ENCODE data around the gene TMEM150B. TPM values are rescaled to one million over a fixed set of nuclear protein-coding genes. Genes with fewer than 3 reads are reported as not detected.

TMEM150B gene
- polyA plus RNA-seq, 3 donors, result 10.1 to 65.6 (median 11.2) TPM

GRCh38 chr19:55305983-55306562 is 19.1 kb downstream of the TMEM150B start:
- H3K4me1 ChIP-seq (ENCODE audit: control insufficient read depth in 1 of 2, insufficient read depth in 2 of 2, low read length in 2 of 2), result peaks cover 10 to 12% of the 10 kb centered on the region in 2 donors
- no peaks in the 10 kb centered on the region for H3K36me3 ChIP-seq (replicated peaks in 1 of 2; ENCODE audit: control insufficient read depth in 1 of 2, insufficient read depth in 2 of 2, low read length in 2 of 2)
- H3K4me2 ChIP-seq (replicated peaks; ENCODE audit: extremely low read depth, low read length, poor library complexity, severe bottlenecking), result no peak overlapping the region
- no peak for DNase-seq
- peaks cover 0 to 2% (median 2%) of the 10 kb centered on the region in 3 donors for H3K27me3 Mint-ChIP-seq (ENCODE audit: low read depth in 3 of 3)
- H2AFZ ChIP-seq (ENCODE audit: insufficient read depth, low read depth, low read length, poor library complexity, severe bottlenecking), result no peak overlapping the region
- peaks cover 8% of the 10 kb centered on the region for H4K20me1 ChIP-seq (ENCODE audit: insufficient read depth, low read length)
- peaks cover 0 to 13% of the 10 kb centered on the region in 2 donors for H3K9me3 ChIP-seq (replicated peaks in 1 of 2; ENCODE audit: control insufficient read depth in 1 of 2, insufficient read depth in 1 of 2, low read length in 2 of 2)
- H3K4me1 Mint-ChIP-seq, result peaks cover 13% of the 10 kb centered on the region
- no peaks in the 10 kb centered on the region for H3K36me3 Mint-ChIP-seq
- no peak overlapping the region for H3K9ac ChIP-seq (ENCODE audit: insufficient read depth, low read length, poor library complexity, severe bottlenecking)
- peaks cover 0 to 13% (median 6%) of the 10 kb centered on the region in 7 donors for H3K9me3 Mint-ChIP-seq
- WGBS (ENCODE audit: insufficient coverage), result 92% methylated on average over 16 of the region's 17 CpGs
- H3K79me2 ChIP-seq (ENCODE audit: insufficient read depth, low read length), result no peaks in the 10 kb centered on the region
- no peak overlapping the region for H3K27ac ChIP-seq (ENCODE audit: low read depth in 1 of 2, low read length in 2 of 2)
- no peak overlapping the region for H3K4me3 ChIP-seq (replicated peaks in 1 of 3; ENCODE audit: low read depth in 2 of 3, low read length in 3 of 3)
- H3K27me3 ChIP-seq (ENCODE audit: control insufficient read depth in 2 of 2, insufficient read depth in 2 of 2, low read length in 2 of 2), result no peaks in the 10 kb centered on the region
- H3K4me3 Mint-ChIP-seq, result no peak overlapping the region
- intact Hi-C loops (cut with micrococcal nuclease), result no loop called here
- TF ChIP-seq CTCF (IDR thresholded peaks at IDR 0.05), result no peak
- no peak overlapping the region for H3K27ac Mint-ChIP-seq

GRCh38 chr19:55305491-55305890 is 19.6 kb downstream of the TMEM150B start:
- Mint-ChIP-seq H3K27ac (peak overlapping the region in 2 of 7 donors; percentile 68), H3K36me3 (no peaks in the 10 kb centered on the region), H3K9me3 (peaks cover 0 to 13% (median 6%) of the 10 kb centered on the region in 7 donors), H3K4me1 (peaks cover 13% of the 10 kb centered on the region), H3K27me3 (ENCODE audit: low read depth in 3 of 3) (peaks cover 2 to 5% (median 2%) of the 10 kb centered on the region in 3 donors), H3K4me3 (no peak overlapping the region)
- Histone ChIP-seq H3K4me3 (replicated peaks in 1 of 3; ENCODE audit: low read depth in 2 of 3, low read length in 3 of 3) (no peak overlapping the region), H3K79me2 (ENCODE audit: insufficient read depth, low read length) (no peaks in the 10 kb centered on the region), H3K4me2 (replicated peaks; ENCODE audit: extremely low read depth, low read length, poor library complexity, severe bottlenecking) (no peak overlapping the region), H3K27ac (ENCODE audit: low read depth in 1 of 2, low read length in 2 of 2) (no peak overlapping the region), H3K9ac (ENCODE audit: insufficient read depth, low read length, poor library complexity, severe bottlenecking) (no peak overlapping the region), H4K20me1 (ENCODE audit: insufficient read depth, low read length) (peaks cover 4% of the 10 kb centered on the region), H3K4me1 (ENCODE audit: control insufficient read depth in 1 of 2, insufficient read depth in 2 of 2, low read length in 2 of 2) (peaks cover 10 to 12% of the 10 kb centered on the region in 2 donors), H3K27me3 (ENCODE audit: control insufficient read depth in 2 of 2, insufficient read depth in 2 of 2, low read length in 2 of 2) (no peaks in the 10 kb centered on the region), H3K36me3 (replicated peaks in 1 of 2; ENCODE audit: control insufficient read depth in 1 of 2, insufficient read depth in 2 of 2, low read length in 2 of 2) (no peaks in the 10 kb centered on the region), H3K9me3 (replicated peaks in 1 of 2; ENCODE audit: control insufficient read depth in 1 of 2, insufficient read depth in 1 of 2, low read length in 2 of 2) (peaks cover 0 to 13% of the 10 kb centered on the region in 2 donors), H2AFZ (ENCODE audit: insufficient read depth, low read depth, low read length, poor library complexity, severe bottlenecking) (no peak overlapping the region)
- DNase-seq, result peak in 2 of 3 donors; percentile 47 to 55
- no peak for TF ChIP-seq CTCF (IDR thresholded peaks at IDR 0.05)
- WGBS (ENCODE audit: insufficient coverage), result 85% methylated on average over 4 of the region's 9 CpGs
- intact Hi-C loops (cut with micrococcal nuclease), result no loop called here

Measured in CD14-positive monocyte (primary cell).